ENCODE measurements around the gene RAB3C.
"Not testable (repeated sequence)": the region's sequence is repeated elsewhere in the genome, so short reads cannot be mapped to it uniquely, and the experiment has no call there.

RAB3C gene

DNA sequence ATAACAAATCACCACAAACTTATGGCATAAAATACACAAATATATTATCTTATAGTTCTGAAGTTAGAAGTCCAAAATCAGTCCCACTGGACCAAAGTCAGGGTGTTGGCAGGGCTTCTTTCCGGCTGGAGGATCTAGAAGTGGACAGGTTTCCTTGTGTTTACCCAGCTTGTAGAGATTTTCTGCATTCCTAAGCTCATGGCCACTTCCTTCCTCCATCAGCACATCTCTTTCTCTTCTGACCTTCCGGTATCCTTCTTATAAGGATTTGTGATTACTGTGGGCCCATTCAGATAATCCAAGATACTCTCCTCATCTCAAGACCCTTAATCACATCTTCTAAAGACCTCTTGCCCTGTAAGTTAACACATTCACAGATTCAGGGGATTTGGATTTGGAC lies 97.6 kb downstream of the RAB3C start:
- no peak for DNase-seq

DNA sequence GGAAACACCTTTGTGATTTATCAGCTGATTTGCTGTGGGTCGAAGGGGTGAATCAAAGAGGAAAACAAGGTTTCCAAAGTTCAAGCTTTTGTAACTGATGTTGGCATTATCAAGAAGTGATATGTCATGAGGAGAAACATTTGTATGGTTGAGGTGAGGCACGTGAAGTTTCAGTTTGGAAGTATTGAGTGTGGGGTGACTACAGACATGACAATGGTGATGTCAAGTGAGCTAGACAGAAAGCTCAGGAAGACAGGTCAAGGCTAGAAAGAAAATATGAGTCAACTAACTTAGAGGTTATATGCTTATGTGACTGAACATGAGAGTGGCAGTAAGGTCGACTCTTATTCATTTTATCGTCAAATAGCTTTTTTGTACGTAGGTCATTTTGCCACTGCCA lies 99.1 kb downstream of the RAB3C start:
- DNase-seq, result no peak

DNA sequence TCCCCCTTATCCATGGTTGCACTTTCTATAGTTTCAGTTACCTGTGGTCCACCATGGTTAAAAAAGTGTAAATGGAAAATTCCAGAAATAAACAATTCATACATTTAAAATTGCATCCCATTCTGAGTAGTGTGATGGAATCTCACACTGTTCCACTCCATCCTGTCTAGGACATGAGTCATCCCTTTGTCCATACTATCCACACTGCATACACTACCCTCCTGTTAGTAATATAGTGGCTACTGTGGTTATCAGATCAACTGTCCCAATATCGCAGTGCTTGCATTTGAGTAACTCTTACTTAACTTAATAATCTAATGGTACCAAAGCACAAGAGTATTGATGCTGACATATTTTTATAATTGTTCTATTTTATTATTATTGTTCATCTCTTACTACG lies 100.7 kb downstream of the RAB3C start:
- DNase-seq, result no peak

DNA sequence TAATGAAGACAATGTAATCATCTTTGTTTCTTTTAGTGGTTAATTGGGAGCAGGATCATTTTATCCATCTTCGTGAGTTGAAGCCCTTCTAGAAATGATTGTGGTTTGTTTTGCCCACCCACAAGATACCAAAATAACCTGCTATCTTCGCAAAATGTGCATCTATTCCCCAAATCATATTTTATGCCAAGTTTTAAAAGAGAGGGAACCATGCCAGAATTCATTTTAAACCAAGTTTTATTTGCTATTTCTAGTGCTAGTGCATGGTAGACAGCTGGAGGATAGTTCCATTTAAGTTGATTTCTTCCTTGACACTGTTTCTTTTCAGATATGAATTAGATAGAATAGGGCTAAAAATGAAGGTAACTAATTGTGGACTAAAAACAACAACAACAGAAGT lies 104.2 kb downstream of the RAB3C start:
- DNase-seq, result no peak

DNA sequence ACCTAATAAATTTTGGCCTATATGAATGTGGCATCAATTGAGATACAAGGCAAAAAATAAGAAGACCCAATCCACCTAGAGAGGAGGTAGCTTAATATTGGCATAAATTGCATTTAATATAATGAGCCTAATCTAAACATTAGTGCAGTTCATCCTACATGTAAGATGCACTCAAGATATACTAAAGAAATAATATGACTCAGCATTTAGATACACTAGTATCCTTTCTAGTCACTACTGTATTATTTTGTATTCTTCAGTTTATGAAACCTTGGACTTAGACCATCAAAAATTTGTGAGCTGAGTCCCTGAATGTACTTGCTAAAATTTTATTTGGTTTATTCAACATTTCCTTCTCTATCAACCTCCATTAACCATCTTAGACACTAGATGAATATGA lies 104.7 kb downstream of the RAB3C start:
- no peak for DNase-seq

DNA sequence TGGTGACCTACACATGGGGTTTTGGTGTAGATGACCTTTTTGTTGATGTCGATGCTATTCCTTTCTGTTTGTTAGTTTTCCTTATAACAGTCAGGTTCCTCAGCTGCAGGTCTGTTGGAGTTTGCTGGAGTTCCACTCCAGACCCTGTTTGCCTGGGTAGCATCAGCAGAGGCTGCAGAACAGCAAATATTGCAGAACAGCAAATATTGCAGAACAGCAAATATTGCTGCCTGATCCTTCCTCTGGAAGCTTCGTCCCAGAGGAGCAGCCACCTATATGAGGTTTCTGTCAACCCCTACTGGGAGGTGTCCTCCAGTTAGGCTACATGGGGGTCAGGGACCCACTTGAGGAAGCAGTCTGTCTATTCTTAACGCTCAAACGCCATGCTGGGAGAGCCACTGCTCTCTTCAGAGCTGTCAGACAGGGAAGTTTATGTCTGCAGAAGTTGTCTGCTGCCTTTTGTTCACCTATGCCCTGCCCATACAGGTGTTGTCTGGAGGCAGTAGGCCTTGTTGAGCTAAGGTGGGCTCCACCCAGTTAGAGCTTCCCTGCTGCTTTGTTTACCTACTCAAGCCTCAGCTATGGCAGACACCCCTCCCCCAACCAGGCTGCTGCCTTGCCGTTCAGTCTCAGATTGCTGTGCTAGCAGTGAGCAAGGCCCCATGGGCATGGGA lies 116.3 kb downstream of the RAB3C start:
- DNase-seq, result not testable (repeated sequence)

DNA sequence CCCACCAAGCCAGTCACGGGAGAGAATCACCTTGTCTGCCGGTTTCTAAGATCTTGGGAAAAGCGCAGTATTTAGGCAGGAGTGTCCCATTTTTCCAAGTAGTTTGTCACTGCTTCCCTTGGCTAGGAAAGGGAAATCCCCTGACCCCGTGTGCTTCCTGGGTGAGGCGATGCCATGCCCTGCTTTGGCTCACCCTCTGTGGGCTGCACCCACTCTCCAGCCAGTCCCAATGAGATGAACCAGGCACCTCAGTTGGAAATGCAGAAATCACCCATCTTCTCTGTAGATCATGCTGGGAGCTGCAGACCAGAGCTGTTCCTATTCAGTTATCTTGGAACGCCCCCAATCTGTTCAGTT lies 116.9 kb downstream of the RAB3C start:
- no peak for DNase-seq

DNA sequence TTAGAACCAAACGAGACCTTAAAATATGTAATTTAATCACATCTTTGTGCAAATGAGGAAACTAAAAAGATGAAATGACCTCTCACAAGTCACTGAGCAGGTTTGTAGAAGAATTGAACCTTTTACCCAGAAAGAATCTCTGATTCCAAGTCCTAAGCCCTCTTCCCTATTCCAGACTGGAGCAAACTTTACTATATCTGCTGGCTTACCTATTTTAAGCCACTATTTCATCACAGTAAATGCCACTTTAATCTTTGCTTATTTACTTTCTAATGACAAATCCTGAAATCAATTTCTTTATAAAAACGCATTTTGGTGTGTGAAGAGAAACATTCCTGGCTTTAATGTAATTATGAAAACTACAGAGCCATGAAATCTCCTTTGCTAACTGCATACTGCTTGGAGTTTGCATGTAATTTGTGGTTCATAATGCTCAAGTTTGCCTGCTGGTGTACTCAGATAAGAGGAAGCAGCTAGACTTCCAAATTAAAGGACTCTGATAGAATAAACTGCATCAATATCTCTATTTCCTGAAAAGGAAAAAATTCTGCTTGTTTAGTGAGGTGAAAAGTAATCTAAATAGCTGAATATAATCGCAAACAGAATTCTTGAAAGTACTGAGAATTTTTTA lies 121.2 kb downstream of the RAB3C start:
- DNase-seq, result no peak

DNA sequence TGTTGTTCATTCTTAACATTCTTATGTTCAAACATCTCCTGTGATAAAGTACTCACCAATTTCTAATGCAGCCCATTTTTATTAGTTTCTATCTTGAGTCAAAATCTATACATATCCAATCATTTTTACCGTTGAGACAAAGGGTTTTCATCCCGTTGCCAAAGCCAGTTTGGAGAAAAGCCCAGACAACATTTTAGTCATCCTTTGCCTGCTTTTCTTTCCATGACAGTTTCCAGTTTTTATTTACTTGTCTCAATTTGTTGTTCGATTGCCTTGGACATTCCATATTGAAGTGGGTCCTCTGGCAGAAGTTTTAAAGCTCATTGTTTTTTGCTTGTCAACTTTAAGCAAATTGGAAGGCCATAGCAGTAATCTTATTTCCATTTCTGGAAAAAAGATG lies 123.9 kb downstream of the RAB3C start:
- no peak for DNase-seq

DNA sequence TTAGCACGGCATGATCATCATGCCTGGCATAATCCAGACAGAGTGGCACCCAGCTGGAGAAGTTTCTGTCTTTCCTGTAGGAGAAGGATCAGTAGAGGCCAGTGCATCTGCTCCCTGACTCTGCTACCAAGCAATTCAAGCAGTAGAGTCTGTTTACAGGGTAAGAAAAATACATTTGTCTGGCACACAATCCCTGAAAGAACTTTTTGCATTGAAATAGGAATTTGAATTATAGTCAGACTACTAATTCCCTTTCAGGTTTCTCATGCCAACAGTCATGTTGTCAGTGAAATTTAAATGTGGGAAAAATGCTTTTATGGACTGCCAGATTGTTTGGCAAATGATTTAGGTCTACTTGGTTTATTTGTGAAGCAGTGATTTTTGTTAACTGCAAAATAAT lies 125.6 kb downstream of the RAB3C start:
- DNase-seq, result no peak

DNA sequence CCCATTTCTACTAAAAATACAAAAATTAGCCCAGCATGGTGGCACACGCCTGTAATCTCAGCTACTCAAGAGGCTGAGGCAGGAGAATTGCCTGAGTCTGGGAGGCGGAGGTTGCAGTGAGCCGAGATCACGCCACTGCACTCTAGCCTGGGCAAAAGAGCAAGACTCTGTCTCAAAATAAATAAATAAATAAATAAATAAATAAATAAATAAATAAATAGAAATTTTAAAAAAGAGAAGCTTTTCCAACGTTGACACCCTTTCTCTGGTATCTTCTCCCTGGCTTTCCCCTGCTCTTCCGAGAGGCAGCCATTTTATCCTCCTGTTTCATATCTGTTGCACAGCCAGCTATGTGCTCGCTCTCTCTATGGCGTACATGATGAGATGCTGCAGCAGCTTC lies 127.5 kb downstream of the RAB3C start:
- not testable (repeated sequence) for DNase-seq

DNA sequence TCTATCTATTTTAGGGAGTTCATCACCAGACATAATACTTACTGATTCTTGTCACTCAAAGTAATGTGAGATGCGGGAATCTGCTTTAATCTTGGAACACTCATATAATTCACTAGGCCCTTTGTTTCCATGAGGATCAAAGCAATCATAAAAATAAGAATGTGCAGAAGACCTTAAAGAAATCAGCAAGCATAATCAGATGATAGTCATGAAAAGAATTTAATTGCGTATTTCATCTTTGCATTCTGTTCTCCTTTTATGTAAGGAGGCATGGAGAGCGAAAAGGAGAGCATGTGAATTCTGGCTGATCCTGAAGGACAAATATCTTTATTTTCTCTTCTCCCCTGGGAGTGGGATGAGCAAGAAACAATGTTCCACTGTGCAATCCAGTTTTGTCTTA lies 128.0 kb downstream of the RAB3C start:
- no peak for DNase-seq

DNA sequence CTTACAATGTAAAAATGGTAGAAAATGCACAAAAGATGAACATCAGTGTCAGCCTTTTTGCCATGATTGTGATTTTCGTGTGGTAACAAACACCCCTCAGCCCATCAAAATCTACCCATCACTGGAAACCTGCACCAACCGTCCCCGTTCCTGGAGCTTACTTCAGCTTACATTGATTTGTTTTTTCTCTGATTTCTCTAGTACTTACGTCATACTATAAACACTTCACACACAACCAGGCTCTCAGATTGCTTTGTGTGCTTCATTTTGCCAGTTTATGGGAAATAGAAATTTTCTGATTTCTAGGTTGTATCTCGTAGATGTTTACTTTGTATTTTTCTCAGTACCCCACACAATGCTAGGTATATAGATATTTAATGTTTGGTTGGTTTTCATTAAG lies 129.1 kb downstream of the RAB3C start:
- no peak for DNase-seq

DNA sequence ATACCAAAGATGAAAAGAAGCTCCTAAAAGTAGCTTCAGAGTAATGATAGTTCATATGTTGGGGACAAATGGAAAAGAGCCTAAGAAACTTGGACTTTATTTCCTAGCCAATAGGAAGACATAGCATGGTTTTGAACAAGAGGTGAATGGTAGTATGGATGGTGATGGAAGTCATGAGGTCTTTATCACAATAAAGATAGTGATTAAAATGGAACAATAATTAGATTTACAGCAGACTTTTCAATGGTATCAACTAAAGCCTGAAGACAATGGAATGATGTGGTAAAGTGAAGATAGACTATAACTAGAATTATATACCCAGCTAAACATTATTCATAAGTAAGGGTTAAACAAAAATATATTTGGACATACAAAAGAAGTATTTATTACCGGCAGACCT lies 131.2 kb downstream of the RAB3C start:
- no peak for DNase-seq

DNA sequence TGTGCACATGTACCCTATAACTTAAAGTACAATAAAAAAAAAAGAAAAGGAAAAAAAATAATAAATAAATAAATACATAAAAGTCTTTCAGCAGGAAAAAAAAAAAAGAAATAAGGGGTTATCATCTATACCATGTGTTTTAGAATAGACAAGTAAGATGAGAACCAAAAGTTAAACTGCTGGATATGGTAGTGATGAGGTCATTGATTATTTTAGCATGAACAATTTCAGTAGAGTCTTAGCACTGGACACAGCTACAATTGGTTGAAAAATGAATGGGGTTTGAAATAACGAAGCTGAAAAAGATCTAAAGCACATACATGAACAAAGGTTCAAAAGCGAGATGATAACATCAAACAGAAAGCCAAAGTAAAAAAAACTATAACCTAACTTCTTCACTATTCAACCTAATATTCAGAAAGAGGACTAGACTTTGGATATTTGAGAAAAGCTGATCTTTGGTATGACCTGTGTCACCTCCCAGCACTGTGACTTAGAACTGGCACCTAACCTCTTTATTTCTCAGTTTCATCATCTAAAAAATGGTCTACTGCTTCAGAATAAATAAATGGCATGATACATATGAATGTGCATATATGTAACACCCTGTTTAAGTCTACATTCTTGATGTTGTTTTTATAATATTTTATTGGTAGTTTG lies 133.3 kb downstream of the RAB3C start:
- DNase-seq, result no peak

DNA sequence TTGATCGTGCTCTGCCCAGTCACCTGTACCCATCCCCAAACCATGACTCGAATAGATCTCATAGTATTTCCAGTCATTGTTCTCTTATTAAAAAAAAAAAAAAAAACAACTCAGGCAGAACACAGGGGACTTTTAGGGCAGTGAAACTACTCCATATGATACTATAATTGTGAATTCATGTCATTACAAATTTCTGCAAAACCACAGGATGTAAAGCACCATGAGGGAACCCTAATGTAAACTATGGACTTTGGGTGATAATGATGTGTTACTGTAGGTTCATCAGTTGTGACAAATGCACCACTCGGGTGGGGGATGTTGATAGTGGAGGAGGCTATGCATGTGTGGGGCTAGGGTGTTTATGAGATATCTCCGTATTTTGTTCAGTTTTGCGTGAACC lies 133.8 kb downstream of the RAB3C start:
- no peak for DNase-seq

DNA sequence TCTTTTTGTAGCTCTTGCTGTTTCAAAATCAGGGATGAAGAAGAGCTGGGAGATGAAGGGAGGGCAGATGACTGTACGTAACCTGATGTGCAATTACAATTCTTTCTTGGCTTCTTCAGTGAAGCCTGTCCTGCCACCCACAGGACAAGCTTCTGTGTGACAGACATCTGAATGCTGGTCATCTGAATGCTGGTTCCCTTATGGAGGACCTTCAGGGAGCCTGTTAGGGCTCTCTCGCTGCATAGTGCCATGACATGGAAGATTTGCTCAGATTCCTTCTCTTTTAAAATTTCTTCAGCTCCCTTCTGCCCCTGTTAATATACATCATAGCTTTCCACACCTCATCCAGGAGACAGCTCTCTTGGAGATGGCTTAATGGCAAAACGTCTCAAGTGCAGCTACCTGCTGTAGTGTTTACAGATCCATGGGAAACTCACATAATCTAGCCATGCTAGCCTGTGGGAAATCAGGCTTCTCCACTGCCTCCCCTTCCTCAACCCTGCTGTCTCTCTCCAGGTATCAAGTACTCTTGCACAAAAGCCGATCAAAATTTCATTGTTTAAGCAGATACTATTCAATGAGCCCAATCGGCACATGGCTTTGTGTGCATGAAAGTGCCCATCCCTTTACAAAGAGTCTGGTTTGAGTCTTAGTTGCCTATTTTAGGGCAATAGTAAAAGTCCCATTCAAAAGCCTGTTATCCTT lies 134.6 kb downstream of the RAB3C start:
- DNase-seq, result no peak

DNA sequence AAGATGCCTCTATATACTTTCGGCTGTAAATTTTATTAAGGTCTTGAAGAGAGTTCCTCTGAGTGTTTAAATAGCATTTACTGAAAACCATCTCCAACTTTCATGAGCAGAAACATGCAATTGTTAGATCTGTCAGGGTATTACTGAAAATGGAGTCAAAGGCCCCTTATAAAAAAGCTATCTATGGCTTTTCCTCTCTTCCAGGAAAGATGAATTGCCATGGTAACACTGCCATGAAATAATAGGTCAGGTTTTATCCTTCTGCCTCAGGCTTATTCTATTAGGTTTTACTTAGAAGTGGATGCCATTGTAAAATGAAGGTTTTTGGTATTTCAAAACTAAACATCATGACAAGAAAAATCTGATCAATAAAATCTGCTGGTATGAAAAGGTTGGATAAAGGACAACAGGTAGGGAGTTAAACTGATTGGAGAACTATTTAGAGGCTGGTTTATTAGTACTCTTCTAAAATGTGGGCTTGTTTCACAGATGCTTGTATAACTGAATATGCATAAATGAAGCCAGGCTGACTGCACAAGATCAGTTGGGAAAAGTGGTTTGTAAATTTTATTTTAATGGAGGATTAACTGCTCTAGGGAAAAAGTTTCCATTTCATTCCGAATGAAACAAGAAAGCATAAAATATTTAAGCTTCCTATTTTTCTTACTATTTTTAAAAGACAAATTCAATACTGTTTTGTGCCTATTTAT lies 135.5 kb downstream of the RAB3C start:
- no peak for DNase-seq

DNA sequence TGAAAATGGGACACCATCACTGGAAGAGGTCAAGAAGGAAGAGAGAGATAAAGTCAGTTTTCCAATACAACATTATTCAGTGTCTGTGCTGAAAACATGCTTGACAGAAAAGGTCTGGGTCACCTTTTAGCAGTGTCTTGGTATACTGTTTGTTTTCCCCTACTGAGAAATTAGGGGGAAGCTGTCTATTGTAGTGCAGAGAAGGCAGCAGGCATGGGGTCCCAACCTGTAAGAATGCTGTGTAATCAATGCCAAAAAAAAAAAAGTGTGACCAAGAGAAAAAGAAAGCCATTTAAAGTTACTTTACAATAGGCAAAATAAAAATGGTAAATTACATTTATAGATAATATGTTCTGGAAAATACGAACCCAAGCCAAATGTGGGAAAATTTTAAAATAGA lies 139.3 kb downstream of the RAB3C start:
- DNase-seq, result no peak

DNA sequence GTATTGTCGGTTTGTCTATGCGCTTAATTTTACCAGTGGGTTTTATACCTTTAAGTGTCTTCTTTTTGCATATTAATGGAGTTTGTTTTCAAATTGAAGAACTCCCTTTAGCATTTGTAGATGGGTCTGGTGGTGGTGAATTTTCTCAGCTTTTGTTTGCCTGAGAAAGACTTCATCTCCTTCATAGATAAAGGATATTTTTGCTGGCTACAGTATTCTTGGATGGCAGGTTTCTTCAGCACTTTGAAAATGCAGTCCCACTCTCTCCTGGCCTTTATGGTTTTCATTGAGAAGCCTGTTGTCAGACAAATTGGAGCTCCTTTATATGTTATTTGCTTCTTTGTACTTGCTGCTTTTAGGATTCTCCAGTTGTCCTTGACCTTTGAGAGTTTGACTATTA lies 142.1 kb downstream of the RAB3C start:
- DNase-seq, result no peak

DNA sequence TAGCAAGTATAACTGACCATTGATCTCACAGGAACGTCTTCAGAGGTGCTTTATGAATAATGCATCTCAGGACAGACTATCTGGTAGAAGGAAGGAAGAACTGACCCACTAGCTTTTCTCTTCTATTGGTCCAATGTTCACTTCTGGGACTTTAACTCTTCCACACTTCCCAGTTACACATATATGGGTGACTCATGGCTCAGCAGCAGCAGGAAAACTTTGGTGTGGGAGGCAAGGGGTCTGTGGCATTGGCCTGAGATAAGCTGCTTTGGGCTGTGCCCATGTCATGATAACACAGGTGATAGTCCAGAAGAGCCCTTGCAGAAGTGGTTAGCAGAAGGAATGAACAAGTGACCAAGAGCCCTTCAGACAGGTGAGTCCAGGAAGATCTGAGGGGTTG lies 148.8 kb downstream of the RAB3C start:
- DNase-seq, result no peak

DNA sequence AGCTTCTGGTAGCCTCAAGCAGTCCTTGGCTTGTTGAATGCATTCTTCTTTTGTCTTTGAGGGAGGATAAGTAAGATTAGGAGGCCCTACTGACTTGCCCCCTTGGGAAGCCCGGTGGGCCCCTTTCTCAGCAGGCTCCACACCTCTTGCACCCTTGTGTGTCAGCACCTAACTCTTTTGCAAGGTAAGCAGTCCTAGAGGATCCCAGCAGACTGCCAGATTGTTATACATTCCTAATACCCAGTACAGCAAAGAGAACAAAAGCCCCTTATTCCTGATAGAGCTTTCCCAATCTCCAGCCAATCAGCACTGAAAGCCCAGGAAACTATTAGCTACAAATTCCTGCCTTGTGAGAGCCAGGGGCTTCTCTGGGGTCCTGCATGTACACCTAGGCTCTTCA lies 152.8 kb downstream of the RAB3C start:
- no peak for DNase-seq

DNA sequence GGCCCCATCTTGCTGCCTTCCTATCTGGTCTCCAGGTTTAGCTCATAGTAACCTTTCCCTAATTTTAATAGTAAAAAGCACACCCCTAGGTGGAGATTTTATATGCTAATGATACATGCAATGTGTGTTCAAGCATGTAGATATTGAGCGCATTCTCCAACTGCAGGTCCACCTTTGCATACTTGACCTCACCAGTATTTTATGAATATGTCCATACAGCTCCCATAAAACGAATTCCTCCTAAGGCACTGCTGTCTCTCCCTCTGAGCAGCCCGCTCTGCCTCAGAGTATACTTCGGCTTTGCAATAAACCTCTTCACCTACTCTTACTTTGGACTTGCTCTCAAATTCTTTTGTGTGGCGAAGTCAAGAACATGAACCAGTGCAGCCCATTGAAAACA lies 153.3 kb downstream of the RAB3C start:
- DNase-seq, result no peak

Measured in stimulated activated CD4-positive, alpha-beta T cell treated with anti-CD3 and anti-CD28 coated beads, Interleukin-2, amount 100 ng/mL, for 24 hours (primary cell).